ENCODE results near the gene KLHL29.

KLHL29 gene

GRCh38 chr2:23423873-23424680, 39.1 kb downstream of the KLHL29 start:
- no peak overlapping the region for H3K4me3 ChIP-seq (ENCODE audit: low read depth, low read length)
- no peaks in the 10 kb centered on the region for H3K4me1 ChIP-seq
- no peaks in the 10 kb centered on the region for H3K9me3 ChIP-seq
- TF ChIP-seq, protein P1, sequence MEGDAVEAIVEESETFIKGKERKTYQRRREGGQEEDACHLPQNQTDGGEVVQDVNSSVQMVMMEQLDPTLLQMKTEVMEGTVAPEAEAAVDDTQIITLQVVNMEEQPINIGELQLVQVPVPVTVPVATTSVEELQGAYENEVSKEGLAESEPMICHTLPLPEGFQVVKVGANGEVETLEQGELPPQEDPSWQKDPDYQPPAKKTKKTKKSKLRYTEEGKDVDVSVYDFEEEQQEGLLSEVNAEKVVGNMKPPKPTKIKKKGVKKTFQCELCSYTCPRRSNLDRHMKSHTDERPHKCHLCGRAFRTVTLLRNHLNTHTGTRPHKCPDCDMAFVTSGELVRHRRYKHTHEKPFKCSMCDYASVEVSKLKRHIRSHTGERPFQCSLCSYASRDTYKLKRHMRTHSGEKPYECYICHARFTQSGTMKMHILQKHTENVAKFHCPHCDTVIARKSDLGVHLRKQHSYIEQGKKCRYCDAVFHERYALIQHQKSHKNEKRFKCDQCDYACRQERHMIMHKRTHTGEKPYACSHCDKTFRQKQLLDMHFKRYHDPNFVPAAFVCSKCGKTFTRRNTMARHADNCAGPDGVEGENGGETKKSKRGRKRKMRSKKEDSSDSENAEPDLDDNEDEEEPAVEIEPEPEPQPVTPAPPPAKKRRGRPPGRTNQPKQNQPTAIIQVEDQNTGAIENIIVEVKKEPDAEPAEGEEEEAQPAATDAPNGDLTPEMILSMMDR (IDR thresholded peaks at IDR 0.05; ENCODE audit: low read depth, low read length), result no peak
- no peak for DNase-seq
- H3K27me3 ChIP-seq, result no peaks in the 10 kb centered on the region
- no peaks in the 10 kb centered on the region for H3K36me3 ChIP-seq

DNA sequence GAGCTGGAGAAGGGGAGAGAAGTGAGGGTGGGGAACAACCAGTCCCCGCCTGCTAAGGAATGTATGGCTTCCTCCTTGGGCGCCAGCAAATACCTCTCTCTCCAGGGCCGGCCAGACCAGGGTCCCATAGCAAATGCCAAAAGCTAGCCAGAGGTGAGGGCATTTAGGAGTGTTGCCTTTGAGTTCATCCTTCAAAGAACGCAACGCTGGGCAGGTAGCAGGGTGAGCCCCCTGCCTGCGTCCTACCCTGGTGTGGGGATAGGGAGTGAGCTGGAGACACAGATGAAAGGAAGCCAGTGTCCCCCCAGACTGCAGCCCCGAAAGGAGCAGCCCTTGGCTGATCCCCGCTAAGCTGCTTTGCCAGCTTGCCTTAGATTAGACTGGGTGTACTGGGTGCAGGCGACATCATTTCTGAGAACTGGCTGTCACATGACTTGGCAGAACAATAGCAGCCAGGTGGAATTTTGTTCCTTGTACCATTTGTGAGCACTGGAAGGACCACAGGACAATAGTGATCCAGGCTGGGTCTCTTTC, 40.4 kb downstream of the KLHL29 start:
- no peak for DNase-seq
- H3K9me3 ChIP-seq, result no peaks in the 10 kb centered on the region
- TF ChIP-seq, protein P1 (IDR thresholded peaks at IDR 0.05; ENCODE audit: low read depth, low read length), result no peak
- no peaks in the 10 kb centered on the region for H3K36me3 ChIP-seq
- H3K4me3 ChIP-seq (ENCODE audit: low read depth, low read length), result no peak overlapping the region
- no peaks in the 10 kb centered on the region for H3K4me1 ChIP-seq
- H3K27me3 ChIP-seq, result no peaks in the 10 kb centered on the region

DNA sequence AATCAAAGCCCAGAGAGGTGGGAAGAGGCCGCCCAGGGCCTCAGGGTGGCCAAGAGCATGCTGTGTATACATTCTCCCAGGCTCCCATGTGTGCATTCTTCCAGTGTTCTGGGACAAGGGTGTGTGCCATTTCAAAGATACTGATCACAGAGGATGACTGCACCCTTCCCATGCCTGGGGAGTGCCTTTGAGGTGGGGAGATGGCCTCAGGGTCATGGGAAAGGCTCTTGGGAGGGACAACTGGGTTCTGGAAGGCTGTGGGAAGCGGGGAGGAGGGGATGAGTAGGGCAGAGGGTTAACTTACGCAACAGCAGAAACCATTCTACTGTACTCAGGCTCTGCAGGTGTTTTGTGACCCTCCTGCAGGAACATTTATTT, 40.9 kb downstream of the KLHL29 start:
- Histone ChIP-seq H3K4me1 (peaks cover 2% of the 10 kb centered on the region; the same call in 1 of the 2 replicates), H3K4me3 (ENCODE audit: low read depth, low read length) (no peak overlapping the region), H3K27me3 (no peaks in the 10 kb centered on the region), H3K9me3 (no peaks in the 10 kb centered on the region), H3K36me3 (no peaks in the 10 kb centered on the region)
- TF ChIP-seq, protein P1 (IDR thresholded peaks at IDR 0.05; ENCODE audit: low read depth, low read length), result no peak
- no peak for DNase-seq

GRCh38 chr2:23426263-23426905, 41.4 kb downstream of the KLHL29 start:
- Histone ChIP-seq H3K27me3 (no peaks in the 10 kb centered on the region), H3K9me3 (no peaks in the 10 kb centered on the region), H3K36me3 (no peaks in the 10 kb centered on the region), H3K4me3 (ENCODE audit: low read depth, low read length) (no peak overlapping the region), H3K4me1 (peaks cover 3% of the 10 kb centered on the region; the same call in 1 of the 2 replicates)
- no peak for DNase-seq
- TF ChIP-seq, protein P1 (IDR thresholded peaks at IDR 0.05; ENCODE audit: low read depth, low read length), result no peak

- no peaks in the 10 kb centered on the region for H3K27me3 ChIP-seq
- peaks cover 3% of the 10 kb centered on the region; the same call in 1 of the 2 replicates for H3K4me1 ChIP-seq
- H3K9me3 ChIP-seq, result no peaks in the 10 kb centered on the region
- H3K4me3 ChIP-seq (ENCODE audit: low read depth, low read length), result no peak overlapping the region
- TF ChIP-seq, protein P1 (IDR thresholded peaks at IDR 0.05; ENCODE audit: low read depth, low read length), result no peak
- H3K36me3 ChIP-seq, result no peaks in the 10 kb centered on the region
- no peak for DNase-seq
These were observed 42.4 kb downstream of the KLHL29 start for GRCh38 chr2:23427350-23427749.

DNA sequence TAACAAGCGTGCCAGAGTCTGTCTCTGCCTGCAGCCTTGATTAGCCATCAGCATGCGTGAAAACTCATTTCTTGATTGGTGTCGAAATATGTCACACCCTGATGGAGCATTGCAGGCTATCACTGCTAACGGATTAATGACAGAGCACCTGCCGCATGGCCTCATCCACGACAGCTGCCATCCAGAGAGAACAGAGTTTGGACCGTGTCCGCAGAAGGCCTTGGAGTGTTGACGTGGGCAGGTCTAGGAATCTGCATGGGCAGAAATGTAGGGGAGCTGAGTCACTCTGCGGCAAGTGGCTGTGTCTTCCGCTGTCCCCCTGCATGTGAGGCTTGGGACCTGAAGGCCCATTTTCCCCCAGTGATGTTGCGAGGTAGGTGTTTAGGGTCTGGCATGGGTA, 43.0 kb downstream of the KLHL29 start:
- TF ChIP-seq, protein P1 (IDR thresholded peaks at IDR 0.05; ENCODE audit: low read depth, low read length), result no peak
- DNase-seq, result no peak
- Histone ChIP-seq H3K36me3 (no peaks in the 10 kb centered on the region), H3K9me3 (no peaks in the 10 kb centered on the region), H3K27me3 (no peaks in the 10 kb centered on the region), H3K4me1 (peaks cover 3% of the 10 kb centered on the region; the same call in 1 of the 2 replicates), H3K4me3 (ENCODE audit: low read depth, low read length) (no peak overlapping the region)
